Trophoblast cell (in vitro differentiated cells and primary cell): ENCODE data around the gene AHNAK2.
"Not testable (repeated sequence)": the region's sequence is repeated elsewhere in the genome, so short reads cannot be mapped to it uniquely, and the experiment has no call there.

Source experiments
- DNase-seq, 2 donors: peaks; one replicate each; pipeline ENCODE4 v3.0.0-alpha.2; 2016
- H2AFZ ChIP-seq: 2 replicates; pipeline ENCODE4 v1.6.1; 2013; ENCODE audit warnings: low read length, moderate library complexity, mild to moderate bottlenecking; ENCODE audit not compliant: insufficient read depth, poor library complexity
- H2AK5ac ChIP-seq: 2 replicates; pipeline ENCODE4 v1.6.1; 2013; ENCODE audit warnings: mild to moderate bottlenecking, low read length
- H2BK120ac ChIP-seq: 2 replicates; pipeline ENCODE4 v1.6.1; 2013; ENCODE audit warnings: low read length, mild to moderate bottlenecking, moderate library complexity; ENCODE audit not compliant: insufficient read depth, poor library complexity
- H2BK12ac ChIP-seq: 2 replicates; pipeline ENCODE4 v1.6.1; 2013; ENCODE audit warnings: mild to moderate bottlenecking, low read length, moderate library complexity
- H2BK5ac ChIP-seq: 2 replicates; pipeline ENCODE4 v1.6.1; 2013; ENCODE audit warnings: low read length, low read depth, moderate library complexity, mild to moderate bottlenecking; ENCODE audit not compliant: poor library complexity
- H3K14ac ChIP-seq: 2 replicates; pipeline ENCODE4 v1.6.1; 2013; ENCODE audit warnings: mild to moderate bottlenecking, low read length
- H3K18ac ChIP-seq: 2 replicates; pipeline ENCODE4 v1.6.1; 2013; ENCODE audit warnings: mild to moderate bottlenecking, low read length
- H3K23ac ChIP-seq: 2 replicates; pipeline ENCODE4 v1.6.1; 2013; ENCODE audit warnings: low read length
- H3K27ac ChIP-seq: 2 replicates; pipeline ENCODE4 v1.5.1; 2013; ENCODE audit warnings: low read depth, mild to moderate bottlenecking, inconsistent platforms, low read length, moderate library complexity
- H3K27me3 ChIP-seq: 2 replicates; pipeline ENCODE4 v1.6.1; 2013; ENCODE audit warnings: inconsistent platforms, mild to moderate bottlenecking, low read length, moderate library complexity; ENCODE audit not compliant: insufficient read depth
- H3K36me3 ChIP-seq, 2 experiments: 1 replicate in 1 of 2; 2 replicates in 1 of 2; pipeline ENCODE4 v1.6.1; 2013; ENCODE audit warnings: low read length in 2 of 2, mild to moderate bottlenecking in 2 of 2, moderate library complexity in 1 of 2; ENCODE audit not compliant: insufficient read depth in 2 of 2, control insufficient read depth in 1 of 2
- H3K4ac ChIP-seq: 2 replicates; pipeline ENCODE4 v1.6.1; 2013; ENCODE audit warnings: low read depth, mild to moderate bottlenecking, low read length, moderate library complexity
- H3K4me1 ChIP-seq, 2 experiments: 1 replicate in 1 of 2; 2 replicates in 1 of 2; pipeline ENCODE4 v1.6.1; 2013; ENCODE audit warnings: low read length in 2 of 2, mild to moderate bottlenecking in 2 of 2, moderate library complexity in 1 of 2; ENCODE audit not compliant: insufficient read depth in 2 of 2, control insufficient read depth in 1 of 2
- H3K4me2 ChIP-seq: 2 replicates; pipeline ENCODE4 v1.6.1; 2013; ENCODE audit warnings: inconsistent platforms, mild to moderate bottlenecking, low read length, moderate library complexity
- H3K4me3 ChIP-seq: 2 replicates; pipeline ENCODE4 v1.5.1; 2013; ENCODE audit warnings: mild to moderate bottlenecking, low read depth, low read length, inconsistent platforms
- H3K79me1 ChIP-seq: one replicate; pipeline ENCODE4 v1.6.1; 2013; ENCODE audit warnings: low read length
- H3K79me2 ChIP-seq: 2 replicates; pipeline ENCODE4 v1.6.1; 2013; ENCODE audit warnings: low read length, mild to moderate bottlenecking; ENCODE audit not compliant: control insufficient read depth, insufficient read depth, poor library complexity
- H3K9ac ChIP-seq: 2 replicates; pipeline ENCODE4 v1.6.1; 2013; ENCODE audit warnings: mild to moderate bottlenecking, low read length
- H3K9me3 ChIP-seq: 2 replicates; pipeline ENCODE4 v1.6.1; 2013; ENCODE audit warnings: low read depth, mild to moderate bottlenecking, control low read depth, inconsistent platforms, low read length; ENCODE audit not compliant: insufficient read depth
- H4K12ac ChIP-seq: 2 replicates; pipeline ENCODE4 v1.6.1; 2013; ENCODE audit warnings: low read depth, mild to moderate bottlenecking, low read length, moderate library complexity
- H4K8ac ChIP-seq: 2 replicates; pipeline ENCODE4 v1.6.1; 2013; ENCODE audit warnings: low read depth, mild to moderate bottlenecking, low read length, moderate library complexity
- H4K91ac ChIP-seq: one replicate; pipeline ENCODE4 v1.6.1; 2013; ENCODE audit warnings: low read depth, mild to moderate bottlenecking, low read length, moderate library complexity
- WGBS: extraction: QIAGEN DNeasy Blood & Tissue Kit; methylation state at CpG from one replicate; pipeline ENCODE4 v1.1.7; 2013; ENCODE audit warnings: missing lambda C conversion rate; ENCODE audit not compliant: insufficient read length, insufficient coverage; ENCODE audit errors: extremely low coverage; 5-methylcytosine and 5-hydroxymethylcytosine counted together

Gene AHNAK2

DNA sequence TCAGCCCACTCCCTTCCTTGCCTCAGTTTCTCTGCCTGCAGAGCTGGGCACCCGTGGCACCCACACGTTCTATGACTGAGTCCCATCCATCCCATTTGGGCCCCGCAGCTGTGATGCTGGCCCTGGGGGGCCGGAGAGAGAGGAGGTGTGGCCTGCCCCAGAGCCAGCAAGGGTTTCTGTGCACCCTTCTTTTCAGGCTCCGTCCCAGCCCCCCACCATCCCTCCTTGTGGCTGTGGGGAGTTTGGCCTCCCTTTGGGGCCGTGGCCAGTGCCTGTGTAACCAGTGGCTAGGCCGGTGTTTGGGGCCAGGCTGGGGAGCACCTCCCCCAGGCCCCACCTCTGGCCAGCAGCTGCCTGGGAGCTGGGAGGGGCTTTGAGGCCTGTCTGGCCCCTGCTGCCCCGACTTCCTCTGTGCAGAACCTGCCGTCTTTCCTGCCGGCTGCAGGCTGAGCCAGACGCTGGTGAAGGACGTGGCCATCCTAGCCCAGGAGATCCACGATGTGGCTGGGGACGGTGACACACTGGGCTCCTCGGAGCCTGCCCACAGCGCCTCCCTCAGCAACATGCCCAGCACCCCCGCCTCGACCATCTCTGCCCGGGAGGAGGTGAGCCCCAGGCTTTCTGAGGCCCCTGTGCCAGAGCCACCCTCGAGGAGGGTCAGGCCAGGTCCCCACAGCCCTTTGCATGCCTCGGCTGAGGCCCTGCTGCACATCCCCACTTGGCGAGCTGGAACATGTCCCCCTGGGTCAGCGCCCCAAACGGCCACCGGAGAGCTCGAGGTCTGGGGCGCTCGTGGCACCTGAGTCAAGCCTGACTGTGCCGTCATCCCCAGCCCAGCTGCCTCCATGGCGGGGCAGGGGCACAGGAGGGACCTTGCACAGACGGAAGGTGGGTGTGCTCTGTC is 85.4 kb downstream of the AHNAK2 start:
- Histone ChIP-seq H2AFZ (no peak overlapping the region), H3K27ac (no peak overlapping the region), H3K4me1 (no peaks in the 10 kb centered on the region), H2BK5ac (no peak overlapping the region), H3K4ac (no peak overlapping the region), H3K79me2 (no peaks in the 10 kb centered on the region), H3K4me2 (no peak overlapping the region), H3K36me3 (peaks cover 46 to 49% of the 10 kb centered on the region in 2 experiments), H3K79me1 (no peaks in the 10 kb centered on the region), H3K27me3 (no peaks in the 10 kb centered on the region), H4K91ac (no peak overlapping the region), H2BK120ac (no peak overlapping the region), H3K9ac (no peak overlapping the region), H3K4me3 (no peak overlapping the region), H3K14ac (no peak overlapping the region), H2AK5ac (no peak overlapping the region), H3K18ac (no peak overlapping the region), H2BK12ac (no peak overlapping the region), H4K8ac (no peak overlapping the region), H3K23ac (no peak overlapping the region), H3K9me3 (no peaks in the 10 kb centered on the region), H4K12ac (peak overlapping the region; percentile 28)
- no CpG with 5 or more reads among the region's 31 CpGs for whole genome bisulfite sequencing
- no peak for DNase-seq

DNA sequence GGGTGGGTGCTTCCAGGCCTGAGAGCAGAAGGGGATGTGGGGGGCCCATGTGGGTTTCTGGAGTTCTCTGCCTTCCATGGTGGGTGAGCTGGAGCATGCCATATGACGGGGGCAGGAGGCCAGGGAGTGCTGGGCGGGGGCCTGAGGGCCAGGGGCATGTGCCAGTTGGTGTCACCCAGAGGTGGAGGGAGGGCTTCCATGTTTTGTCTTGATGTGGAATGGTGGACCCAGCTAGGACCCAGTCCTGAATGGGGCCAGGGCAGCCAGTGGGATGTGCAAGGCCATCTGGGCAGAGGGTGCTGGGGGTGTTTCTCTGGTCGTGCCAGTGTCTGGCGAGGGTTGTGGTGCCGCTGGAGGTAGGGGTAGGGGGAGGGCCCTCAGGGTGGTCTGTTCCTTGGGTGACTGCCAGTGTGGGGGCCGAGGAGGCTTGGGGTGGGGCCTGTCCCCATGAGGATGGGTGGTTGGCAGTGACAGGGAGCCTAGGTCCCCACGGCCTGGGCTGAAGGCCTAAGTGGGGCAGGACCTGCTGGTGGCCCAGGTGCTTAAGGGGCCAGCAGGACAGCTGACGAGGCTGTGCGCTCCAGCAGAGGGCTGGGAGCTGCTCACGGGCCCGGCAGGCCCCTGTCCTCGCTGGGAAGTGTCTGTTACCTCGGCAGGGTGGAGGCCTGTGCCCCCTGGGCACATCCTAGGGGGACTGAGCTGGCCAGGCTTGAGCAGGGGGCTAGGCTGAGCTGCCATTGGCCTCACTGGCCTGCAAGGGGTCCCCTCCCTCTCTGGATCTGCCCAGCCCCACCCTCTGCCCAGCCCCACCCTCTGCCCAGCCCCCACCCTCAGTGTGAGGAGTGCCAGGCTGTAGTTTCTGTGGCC is 86.3 kb downstream of the AHNAK2 start:
- H3K4me1 ChIP-seq = no peaks in the 10 kb centered on the region
- no peaks in the 10 kb centered on the region for H3K79me1 ChIP-seq
- no peaks in the 10 kb centered on the region for H3K79me2 ChIP-seq
- no peak overlapping the region for H2BK120ac ChIP-seq
- H3K14ac ChIP-seq = no peak overlapping the region
- H2AFZ ChIP-seq = no peak overlapping the region
- no peak overlapping the region for H3K18ac ChIP-seq
- no peak overlapping the region for H4K12ac ChIP-seq
- no peaks in the 10 kb centered on the region for H3K9me3 ChIP-seq
- H4K8ac ChIP-seq = no peak overlapping the region
- no peak overlapping the region for H2BK5ac ChIP-seq
- no peak overlapping the region for H3K27ac ChIP-seq
- H2AK5ac ChIP-seq = no peak overlapping the region
- H3K9ac ChIP-seq = no peak overlapping the region
- H2BK12ac ChIP-seq = no peak overlapping the region
- no peak overlapping the region for H3K4ac ChIP-seq
- no CpG with 5 or more reads among the region's 13 CpGs for WGBS
- DNase-seq = peak in 1 of 2 donors; percentile 13
- H4K91ac ChIP-seq = no peak overlapping the region
- no peak overlapping the region for H3K4me3 ChIP-seq
- H3K4me2 ChIP-seq = no peak overlapping the region
- H3K23ac ChIP-seq = no peak overlapping the region
- peaks cover 55 to 58% of the 10 kb centered on the region in 2 experiments for H3K36me3 ChIP-seq
- no peaks in the 10 kb centered on the region for H3K27me3 ChIP-seq

- no peaks in the 10 kb centered on the region for H3K79me2 ChIP-seq
- no peaks in the 10 kb centered on the region for H3K4me1 ChIP-seq
- H3K4ac ChIP-seq = no peak overlapping the region
- H4K8ac ChIP-seq = no peak overlapping the region
- H3K4me2 ChIP-seq = no peak overlapping the region
- H3K9me3 ChIP-seq = no peaks in the 10 kb centered on the region
- no peak overlapping the region for H3K23ac ChIP-seq
- H4K91ac ChIP-seq = no peak overlapping the region
- H4K12ac ChIP-seq = no peak overlapping the region
- no peak overlapping the region for H3K27ac ChIP-seq
- DNase-seq = no peak
- no peak overlapping the region for H2BK12ac ChIP-seq
- no peak overlapping the region for H2BK120ac ChIP-seq
- no peak overlapping the region for H2BK5ac ChIP-seq
- no peaks in the 10 kb centered on the region for H3K79me1 ChIP-seq
- H3K4me3 ChIP-seq = no peak overlapping the region
- no peak overlapping the region for H2AFZ ChIP-seq
- peaks cover 62 to 65% of the 10 kb centered on the region in 2 experiments for H3K36me3 ChIP-seq
- WGBS = no CpG with 5 or more reads among the region's 4 CpGs
- no peak overlapping the region for H3K14ac ChIP-seq
- H3K9ac ChIP-seq = no peak overlapping the region
- H3K18ac ChIP-seq = no peak overlapping the region
- no peak overlapping the region for H2AK5ac ChIP-seq
- no peaks in the 10 kb centered on the region for H3K27me3 ChIP-seq
These were observed 87.0 kb downstream of the AHNAK2 start for GRCh38 chr14:104891121-104891551.

GRCh38 chr14:104890292-104890691 is 87.9 kb downstream of the AHNAK2 start:
- H4K8ac ChIP-seq, H3K4ac ChIP-seq, H3K27ac ChIP-seq, H3K9ac ChIP-seq, DNase-seq, H3K4me1 ChIP-seq, H3K18ac ChIP-seq, H3K9me3 ChIP-seq, H3K27me3 ChIP-seq, H2BK12ac ChIP-seq, H2AFZ ChIP-seq, H3K79me2 ChIP-seq, H3K79me1 ChIP-seq, H2BK5ac ChIP-seq, H4K91ac ChIP-seq, H3K4me2 ChIP-seq, H2BK120ac ChIP-seq, H2AK5ac ChIP-seq, H3K4me3 ChIP-seq, H3K23ac ChIP-seq, H3K14ac ChIP-seq, H4K12ac ChIP-seq: not testable (repeated sequence)
- H3K36me3 ChIP-seq = peaks cover 66 to 68% of the 10 kb centered on the region in 2 experiments
